HEK293T (cell line): Measurements from ENCODE around the gene ZFP42.

Experiments used
- BHLHE40 ChIP-seq: fragments of 450-650 bp; IDR thresholded peaks from 2 replicates; pipeline ENCODE4 v1.6.1; 2016; ENCODE audit warnings: mild to moderate bottlenecking, moderate library complexity, borderline replicate concordance
- ELF4 ChIP-seq: fragments of 450-650 bp; IDR thresholded peaks from 2 replicates; pipeline ENCODE4 v1.6.1; 2017; ENCODE audit warnings: antibody characterized with exemption
- FOXK2 ChIP-seq: fragments of 450-650 bp; IDR thresholded peaks from 2 replicates; pipeline ENCODE4 v1.6.1; 2016; ENCODE audit warnings: mild to moderate bottlenecking
- TARDBP ChIP-seq: fragments of 450-650 bp; IDR thresholded peaks from 2 replicates; pipeline ENCODE4 v1.6.1; 2016

DNA sequence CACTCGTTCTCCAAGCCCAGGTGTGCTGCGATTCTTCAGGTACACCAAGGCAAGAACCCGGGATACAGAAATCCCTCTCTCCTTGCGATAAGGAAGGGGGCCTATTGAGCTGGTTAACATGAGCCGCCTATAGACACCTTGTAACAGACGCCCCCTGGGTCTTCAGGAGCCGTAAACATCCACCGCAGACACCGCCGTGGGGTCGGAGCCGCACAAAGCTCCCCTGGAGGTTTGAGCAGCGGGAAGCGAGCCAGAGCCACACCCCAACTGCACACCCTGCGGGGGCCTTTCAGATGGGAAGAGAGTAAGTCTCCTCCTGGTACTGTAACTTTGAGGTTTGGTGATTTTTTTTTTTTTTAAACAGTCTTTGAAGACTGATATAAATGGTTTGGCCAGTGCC lies 46.6 kb downstream of the ZFP42 start:
- TF ChIP-seq TARDBP (no peak), BHLHE40 (no peak), ELF4 (no peak), FOXK2 (no peak)
